H1 (cell line): ENCODE results near the gene KRT10. TPM values are rescaled to one million over a fixed set of nuclear protein-coding genes. Genes with fewer than 3 reads are reported as not detected.

Experiments used
- CTCF ChIA-PET: fragments of 300-600 bp; sonication (Branson Sonifier 250); formaldehyde crosslinking; loops from one replicate; lab custom pipeline; 2021; ENCODE audit not compliant: partially characterized antibody; lab: Charles Lee
- POLR2A ChIA-PET: fragments of 300-600 bp; sonication (Branson Sonifier 250); formaldehyde crosslinking; loops from one replicate; lab custom pipeline; 2021; ENCODE audit warnings: inconsistent platforms; ENCODE audit not compliant: partially characterized antibody; lab: Charles Lee
- DNase-seq, 2 experiments: peaks; one replicate each; pipeline versions ENCODE4 v3.0.0 to v3.0.0-alpha.2; 2010 to 2022; ENCODE audit warnings: low spot score in 2 of 2, low read depth in 1 of 2, mixed read lengths in 1 of 2
- FAIRE-seq: peaks from 2 replicates; lab custom pipeline; 2011; peaks lifted over from hg19 to GRCh38; lab: Jason Lieb, UNC
- H2AFZ ChIP-seq: 2 replicates; pipeline ENCODE4 v1.8.1; 2012; ENCODE audit warnings: low read length, inconsistent platforms
- H2AK5ac ChIP-seq: 2 replicates; pipeline ENCODE4 v1.6.1; 2013; ENCODE audit warnings: low read depth, low read length
- H2BK120ac ChIP-seq: replicated peaks from 2 replicates; pipeline ENCODE3; 2013; ENCODE audit warnings: low read depth, low read length, inconsistent platforms
- H2BK12ac ChIP-seq: 2 replicates; pipeline ENCODE4 v1.6.1; 2013; ENCODE audit warnings: low read depth, low read length
- H2BK15ac ChIP-seq: 2 replicates; pipeline ENCODE4 v1.6.1; 2013; ENCODE audit warnings: low read length
- H2BK20ac ChIP-seq: 2 replicates; pipeline ENCODE4 v1.6.1; 2013; ENCODE audit warnings: low read length
- H2BK5ac ChIP-seq: 2 replicates; pipeline ENCODE4 v1.6.1; 2013; ENCODE audit warnings: low read depth, low read length
- H3K14ac ChIP-seq: 2 replicates; pipeline ENCODE4 v1.6.1; 2013; ENCODE audit warnings: inconsistent platforms; ENCODE audit not compliant: insufficient read length
- H3K18ac ChIP-seq: 2 replicates; pipeline ENCODE4 v1.6.1; 2013; ENCODE audit warnings: low read length; ENCODE audit errors: extremely low read depth
- H3K23ac ChIP-seq: 2 replicates; pipeline ENCODE4 v1.6.1; 2013; ENCODE audit warnings: inconsistent platforms; ENCODE audit not compliant: insufficient read length
- H3K23me2 ChIP-seq: 2 replicates; pipeline ENCODE4 v1.6.1; 2013; ENCODE audit warnings: low read depth, low read length
- H3K27ac ChIP-seq: 2 replicates; pipeline ENCODE4 v1.6.1; 2011; ENCODE audit warnings: low read depth, low read length, inconsistent platforms
- H3K27me3 ChIP-seq, 4 experiments: replicated peaks in 1 of 4; 1 replicate in 1 of 4; 2 replicates in 3 of 4; pipeline versions ENCODE4 v1.6.1 to v1.8.1; 2011 to 2013; ENCODE audit warnings: low read length in 3 of 4, mild to moderate bottlenecking in 3 of 4, inconsistent platforms in 2 of 4, mixed read lengths in 2 of 4, moderate library complexity in 1 of 4; ENCODE audit not compliant: control insufficient read depth in 3 of 4, insufficient read depth in 3 of 4; ENCODE audit errors: extremely low read depth in 1 of 4
- H3K36me3 ChIP-seq, 4 experiments: 2 replicates each; pipeline versions ENCODE4 v1.6.1 to v1.8.1; 2011 to 2013; ENCODE audit warnings: mild to moderate bottlenecking in 4 of 4, low read length in 3 of 4, moderate library complexity in 2 of 4, control low read depth in 1 of 4, inconsistent platforms in 1 of 4; ENCODE audit not compliant: insufficient read depth in 4 of 4, control insufficient read depth in 2 of 4
- H3K4ac ChIP-seq: replicated peaks from 2 replicates; pipeline ENCODE3; 2013; ENCODE audit warnings: low read length, low read depth, mixed read lengths, inconsistent platforms; ENCODE audit not compliant: insufficient read length
- H3K4me1 ChIP-seq, 4 experiments: replicated peaks in 1 of 4; 1 replicate in 1 of 4; 2 replicates in 3 of 4; pipeline versions ENCODE4 v1.6.1 to v1.8.1; 2011 to 2013; ENCODE audit warnings: low read length in 3 of 4, inconsistent platforms in 2 of 4, mixed read lengths in 1 of 4; ENCODE audit not compliant: insufficient read depth in 4 of 4, control insufficient read depth in 3 of 4
- H3K4me2 ChIP-seq, 2 experiments: 2 replicates each; pipeline versions ENCODE4 v1.6.1 to v1.8.1; 2011 to 2013; ENCODE audit warnings: low read depth in 2 of 2, low read length in 2 of 2, control low read depth in 1 of 2, inconsistent platforms in 1 of 2, mild to moderate bottlenecking in 1 of 2; ENCODE audit not compliant: insufficient read depth in 1 of 2
- H3K4me3 ChIP-seq, 4 experiments: fragments of 200-600, 300-600 bp in 1 of 4; sonication (generic), shearing (Covaris generic), sonication (Bioruptor Twin) in 1 of 4; 2 replicates each; pipeline versions ENCODE4 v1.5.1 to v1.8.1; 2011 to 2016; ENCODE audit warnings: low read length in 4 of 4, low read depth in 3 of 4, control low read depth in 2 of 4, inconsistent platforms in 2 of 4, mild to moderate bottlenecking in 2 of 4, mixed read lengths in 1 of 4, moderate library complexity in 1 of 4; ENCODE audit not compliant: insufficient read depth in 2 of 4; ENCODE audit errors: extremely low read depth in 1 of 4
- H3K56ac ChIP-seq: replicated peaks from 2 replicates; pipeline ENCODE3; 2013; ENCODE audit warnings: low read depth, mild to moderate bottlenecking, mixed read lengths, low read length, inconsistent platforms; ENCODE audit not compliant: insufficient read length
- H3K79me1 ChIP-seq: 2 replicates; pipeline ENCODE4 v1.6.1; 2013; ENCODE audit warnings: low read depth, low read length, control low read depth
- H3K79me2 ChIP-seq, 2 experiments: 2 replicates each; pipeline versions ENCODE4 v1.6.1 to v1.8.1; 2012 to 2013; ENCODE audit warnings: low read length in 2 of 2, mild to moderate bottlenecking in 2 of 2, inconsistent platforms in 1 of 2; ENCODE audit not compliant: insufficient read depth in 2 of 2, control insufficient read depth in 1 of 2
- H3K9ac ChIP-seq, 4 experiments: replicated peaks in 1 of 4; 1 replicate in 1 of 4; 2 replicates in 3 of 4; pipeline versions ENCODE4 v1.6.1 to v1.8.1; 2011 to 2013; ENCODE audit warnings: low read depth in 3 of 4, low read length in 3 of 4, control low read depth in 2 of 4, mild to moderate bottlenecking in 2 of 4, moderate library complexity in 2 of 4, inconsistent platforms in 1 of 4; ENCODE audit errors: extremely low read depth in 1 of 4
- H3K9me3 ChIP-seq, 2 experiments: 2 replicates each; pipeline versions ENCODE4 v1.6.1 to v1.8.1; 2012 to 2013; ENCODE audit warnings: mild to moderate bottlenecking in 2 of 2, moderate library complexity in 2 of 2, control low read depth in 1 of 2, inconsistent platforms in 1 of 2, low read depth in 1 of 2, low read length in 1 of 2, mixed read lengths in 1 of 2; ENCODE audit not compliant: insufficient read depth in 2 of 2
- H4K20me1 ChIP-seq, 2 experiments: replicated peaks in 1 of 2; 2 replicates each; pipeline versions ENCODE3 to v1.8.1; 2011 to 2013; ENCODE audit warnings: inconsistent platforms in 2 of 2, low read length in 2 of 2, mild to moderate bottlenecking in 1 of 2; ENCODE audit not compliant: insufficient read depth in 2 of 2, control insufficient read depth in 1 of 2
- H4K5ac ChIP-seq: 2 replicates; pipeline ENCODE4 v1.6.1; 2013; ENCODE audit warnings: low read length, low read depth, mixed read lengths, inconsistent platforms; ENCODE audit not compliant: insufficient read length
- H4K8ac ChIP-seq: 2 replicates; pipeline ENCODE4 v1.8.0; 2013; ENCODE audit warnings: mild to moderate bottlenecking, moderate library complexity, low read length, inconsistent platforms; ENCODE audit not compliant: insufficient read depth; ENCODE audit errors: extremely low read depth
- H4K91ac ChIP-seq: replicated peaks from 2 replicates; pipeline ENCODE3; 2013; ENCODE audit warnings: low read length, mixed read lengths, inconsistent platforms; ENCODE audit not compliant: insufficient read length
- ATF2 ChIP-seq: IDR thresholded peaks from 2 replicates; pipeline ENCODE4 v1.6.1; 2012; ENCODE audit warnings: low read length, inconsistent platforms
- BRCA1 ChIP-seq: IDR thresholded peaks from 2 replicates; pipeline ENCODE4 v1.6.1; 2012; ENCODE audit warnings: low read depth, low read length, improper control_type of control experiment
- HDAC2 ChIP-seq, 2 experiments: fragments of 300-600 bp in 1 of 2; sonication (generic) in 1 of 2; IDR thresholded peaks; 2 replicates each; pipeline ENCODE4 v1.6.1; 2011 to 2012; ENCODE audit warnings: low read depth in 2 of 2, low read length in 2 of 2, mild to moderate bottlenecking in 2 of 2, moderate library complexity in 2 of 2, borderline replicate concordance in 1 of 2, inconsistent platforms in 1 of 2
- NANOG ChIP-seq: IDR thresholded peaks from 2 replicates; pipeline ENCODE4 v1.6.1; 2011; ENCODE audit warnings: low read length, low read depth, mild to moderate bottlenecking, inconsistent platforms; ENCODE audit not compliant: insufficient read depth, poor library complexity, severe bottlenecking
- WGBS, 2 experiments: shearing (Covaris generic) in 1 of 2; methylation state at CpG; one replicate each; pipeline versions ENCODE4 v1.1.6 to v1.1.7; 2013 to 2015; ENCODE audit warnings: low lambda C conversion rate in 2 of 2, mixed read lengths in 2 of 2, inconsistent platforms in 1 of 2, low coverage in 1 of 2, missing lambda C conversion rate in 1 of 2; ENCODE audit not compliant: insufficient replicate concordance in 2 of 2, insufficient coverage in 1 of 2, insufficient read length in 1 of 2; ENCODE audit errors: extremely low coverage in 1 of 2, missing lambda C conversion rate in 1 of 2; 5-methylcytosine and 5-hydroxymethylcytosine counted together
- polyA plus RNA-seq, 7 experiments: library from polyadenylated mRNA; depleted of rRNA in 3 of 7; stranded (reverse) in 5 of 7; unstranded in 2 of 7; fragments of >200 nt in 5 of 7; fragments of 200-250 nt in 2 of 7; gene quantifications; 1 replicate in 5 of 7; 2 replicates in 1 of 7; 4 replicates in 1 of 7; pipeline versions ENCODE4 v1.2.1 to v1.2.3, GENCODE V29; 2011 to 2013; ENCODE audit warnings: missing spikeins in 2 of 7, mixed read lengths in 2 of 7
- total RNA-seq: library from RNA; stranded (reverse); fragmentation: NEBNext Ultra II Directional; extraction: Animal tissue kit (Norgen Biotek cat#: 25700); gene quantifications from 2 replicates; pipeline ENCODE4 v1.2.1, GENCODE V29; 2021

KRT10 gene
- total and polyA plus RNA-seq, 2 of the 8 experiments (the other 6 are each of a cell fraction or from before 2014, with no cell fraction given), result 3.5 to 39.4 TPM

GRCh38 chr17:40848583-40849235 is 26.3 kb upstream of the KRT10 start:
- Histone ChIP-seq H3K79me2 (no peaks in the 10 kb centered on the region), H2BK12ac (no peak overlapping the region), H3K4me1 (peaks cover 0 to 3% (median under 1%) of the 10 kb centered on the region in 4 experiments; a peak in 3 of 7 replicates), H3K27ac (no peak overlapping the region), H2AK5ac (no peak overlapping the region), H3K36me3 (no peaks in the 10 kb centered on the region), H4K91ac (no peak overlapping the region), H3K9me3 (no peaks in the 10 kb centered on the region), H4K5ac (no peak overlapping the region), H3K9ac (no peak overlapping the region), H3K4me3 (no peak overlapping the region), H3K27me3 (no peaks in the 10 kb centered on the region), H3K23me2 (no peaks in the 10 kb centered on the region), H2AFZ (no peak overlapping the region), H4K8ac (no peak overlapping the region), H3K14ac (no peak overlapping the region), H3K4ac (no peak overlapping the region), H3K4me2 (no peak overlapping the region), H3K23ac (no peak overlapping the region), H3K79me1 (no peaks in the 10 kb centered on the region), H2BK15ac (no peak overlapping the region), H4K20me1 (peaks cover 0 to 2% of the 10 kb centered on the region in 2 experiments), H3K56ac (no peak overlapping the region), H2BK20ac (no peak overlapping the region), H3K18ac (no peak overlapping the region), H2BK120ac (no peak overlapping the region), H2BK5ac (no peak overlapping the region)
- DNase-seq (no peak), FAIRE-seq (no peak)
- ChIA-PET POLR2A (no interaction called here), CTCF (interaction anchor here (1.8 kb wide), 1 partner anchor 819 kb away, joined by 3 read pairs; no protein-coding TSS in a partner anchor)
- WGBS, 2 experiments, result 95% methylated on average over 1 of the region's 1 CpG; no CpG with 5 or more reads in 1 of the 2 experiments
- TF ChIP-seq ATF2 (no peak), HDAC2 (IDR thresholded peaks at IDR 0.05; ENCODE audit: borderline replicate concordance in 1 of 2, low read depth in 2 of 2, low read length in 2 of 2) (no peak), BRCA1 (no peak), NANOG (no peak)
